Osteoblast (primary cell): Measurements from ENCODE around the gene AOAH. TPM values are rescaled to one million over a fixed set of nuclear protein-coding genes. Genes with fewer than 3 reads are reported as not detected.

Experiments
- DNase-seq: peaks from one replicate; pipeline ENCODE4 v3.0.0; 2011; ENCODE audit warnings: low spot score, mixed read lengths; ENCODE audit not compliant: insufficient read length; ENCODE audit errors: missing footprints
- H2AFZ ChIP-seq: 2 replicates; pipeline ENCODE4 v1.6.0; 2011; ENCODE audit warnings: mild to moderate bottlenecking, low read length
- H3K27ac ChIP-seq: 2 replicates; pipeline ENCODE4 v1.5.1; 2011; ENCODE audit warnings: mild to moderate bottlenecking, low read depth, low read length, moderate library complexity
- H3K27me3 ChIP-seq: 2 replicates; pipeline ENCODE4 v1.6.0; 2012; ENCODE audit warnings: mild to moderate bottlenecking, control low read depth, inconsistent platforms, low read length, moderate library complexity; ENCODE audit not compliant: insufficient read depth
- H3K36me3 ChIP-seq: 2 replicates; pipeline ENCODE4 v1.5.1; 2011; ENCODE audit warnings: mild to moderate bottlenecking, low read length, control low read depth, moderate library complexity; ENCODE audit not compliant: insufficient read depth
- H3K4me1 ChIP-seq: 2 replicates; pipeline ENCODE4 v1.5.1; 2011; ENCODE audit warnings: mild to moderate bottlenecking, low read length, control low read depth, moderate library complexity; ENCODE audit not compliant: insufficient read depth
- H3K4me2 ChIP-seq: 2 replicates; pipeline ENCODE4 v1.6.0; 2011; ENCODE audit warnings: mild to moderate bottlenecking, low read length; ENCODE audit not compliant: insufficient read depth
- H3K4me3 ChIP-seq: fragments of 200-600 bp; sonication (generic); 3 replicates; pipeline ENCODE4 v1.5.1; 2012; ENCODE audit warnings: mild to moderate bottlenecking, low read length, inconsistent platforms; ENCODE audit not compliant: insufficient read depth
- H3K79me2 ChIP-seq: 2 replicates; pipeline ENCODE4 v1.6.0; 2012; ENCODE audit warnings: mild to moderate bottlenecking, low read length, control low read depth, inconsistent platforms; ENCODE audit not compliant: insufficient read depth
- H3K9me3 ChIP-seq: 2 replicates; pipeline ENCODE4 v1.5.1; 2011; ENCODE audit warnings: low read depth, low read length, control low read depth
- H4K20me1 ChIP-seq: 2 replicates; pipeline ENCODE4 v1.6.0; 2012; ENCODE audit warnings: mild to moderate bottlenecking, low read length, control low read depth; ENCODE audit not compliant: insufficient read depth
- total RNA-seq: library from RNA; depleted of rRNA; stranded (reverse); fragments of >200 nt; gene quantifications from 2 replicates; pipeline ENCODE4 v1.2.3, GENCODE V29; 2012
- TF ChIP-seq, protein P1 (sequence below): IDR thresholded peaks from 2 replicates; pipeline ENCODE4 v1.5.1; 2011; ENCODE audit warnings: mild to moderate bottlenecking, low read depth, low read length, moderate library complexity; ENCODE audit errors: extremely low read depth

The AOAH gene
- total RNA-seq, 1 donor = under 0.01 TPM

DNA sequence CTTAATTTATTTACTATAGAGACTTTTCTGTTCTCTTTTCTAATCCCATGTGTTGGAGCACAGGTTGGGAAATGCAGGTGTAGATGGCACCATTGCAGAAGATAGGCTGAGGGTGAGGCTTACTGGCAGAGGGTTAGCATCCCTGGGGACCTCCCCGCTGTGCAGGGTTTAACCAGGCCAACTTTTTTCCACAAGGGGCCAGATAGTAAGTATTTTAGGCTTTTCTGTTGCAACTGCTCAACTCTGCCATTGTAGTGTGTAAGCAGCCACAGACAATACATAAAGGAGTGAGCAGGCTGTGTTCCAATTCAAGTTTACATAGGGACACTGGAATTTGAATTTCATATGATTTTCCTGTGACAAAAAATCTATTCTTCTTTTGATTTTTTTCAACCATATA is 34.6 kb upstream of the AOAH start:
- TF ChIP-seq, protein P1, sequence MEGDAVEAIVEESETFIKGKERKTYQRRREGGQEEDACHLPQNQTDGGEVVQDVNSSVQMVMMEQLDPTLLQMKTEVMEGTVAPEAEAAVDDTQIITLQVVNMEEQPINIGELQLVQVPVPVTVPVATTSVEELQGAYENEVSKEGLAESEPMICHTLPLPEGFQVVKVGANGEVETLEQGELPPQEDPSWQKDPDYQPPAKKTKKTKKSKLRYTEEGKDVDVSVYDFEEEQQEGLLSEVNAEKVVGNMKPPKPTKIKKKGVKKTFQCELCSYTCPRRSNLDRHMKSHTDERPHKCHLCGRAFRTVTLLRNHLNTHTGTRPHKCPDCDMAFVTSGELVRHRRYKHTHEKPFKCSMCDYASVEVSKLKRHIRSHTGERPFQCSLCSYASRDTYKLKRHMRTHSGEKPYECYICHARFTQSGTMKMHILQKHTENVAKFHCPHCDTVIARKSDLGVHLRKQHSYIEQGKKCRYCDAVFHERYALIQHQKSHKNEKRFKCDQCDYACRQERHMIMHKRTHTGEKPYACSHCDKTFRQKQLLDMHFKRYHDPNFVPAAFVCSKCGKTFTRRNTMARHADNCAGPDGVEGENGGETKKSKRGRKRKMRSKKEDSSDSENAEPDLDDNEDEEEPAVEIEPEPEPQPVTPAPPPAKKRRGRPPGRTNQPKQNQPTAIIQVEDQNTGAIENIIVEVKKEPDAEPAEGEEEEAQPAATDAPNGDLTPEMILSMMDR = no peak
- Histone ChIP-seq H2AFZ (no peak overlapping the region), H3K36me3 (no peaks in the 10 kb centered on the region)

GRCh38 chr7:36755484-36755883 is 31.2 kb upstream of the AOAH start:
- TF ChIP-seq, protein P1 = no peak
- Histone ChIP-seq H3K27ac (no peak overlapping the region), H3K4me3 (no peak overlapping the region)

More for the DNA sequence above, 34.6 kb upstream of the AOAH start:
- Histone ChIP-seq H3K27me3 (no peaks in the 10 kb centered on the region), H3K4me2 (no peak overlapping the region), H3K27ac (no peak overlapping the region), H3K9me3 (no peaks in the 10 kb centered on the region), H4K20me1 (no peaks in the 10 kb centered on the region), H3K4me1 (no peaks in the 10 kb centered on the region), H3K79me2 (no peaks in the 10 kb centered on the region), H3K4me3 (no peak overlapping the region)
- DNase-seq = no peak

DNA sequence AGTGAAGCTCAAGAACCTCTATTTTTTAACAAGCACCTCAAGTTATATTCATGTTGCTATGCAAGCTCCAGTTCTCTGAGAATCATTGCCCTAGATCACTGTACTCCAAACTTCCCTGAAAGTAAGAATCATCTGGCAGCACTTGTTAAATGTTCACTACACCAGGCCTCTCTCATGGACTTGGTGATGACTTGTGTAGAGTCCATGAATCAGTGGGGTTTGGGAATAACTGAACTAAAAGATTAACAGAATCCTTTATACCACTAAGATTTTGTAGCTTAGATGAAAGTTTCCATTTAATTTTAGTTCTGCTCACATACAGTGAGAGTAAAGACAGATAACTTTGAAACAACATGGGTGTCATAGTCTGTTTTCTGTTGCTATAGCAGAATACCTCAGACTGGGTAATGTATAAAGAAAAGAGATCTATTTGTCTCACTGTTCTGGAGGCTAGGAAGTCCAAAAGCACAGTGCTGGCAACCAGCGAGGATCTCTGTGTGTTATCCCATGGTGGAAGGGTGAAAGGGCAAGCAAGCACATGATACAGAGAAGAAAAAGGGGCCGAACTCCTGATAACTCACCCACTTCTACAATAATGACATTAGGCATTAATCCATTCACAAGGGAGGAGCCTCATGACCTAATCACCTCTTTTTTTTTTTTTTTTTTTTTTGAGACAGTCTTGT is 27.9 kb upstream of the AOAH start:
- Histone ChIP-seq H3K27me3 (no peaks in the 10 kb centered on the region), H2AFZ (no peak overlapping the region), H3K4me1 (no peaks in the 10 kb centered on the region), H4K20me1 (no peaks in the 10 kb centered on the region), H3K4me3 (no peak overlapping the region), H3K79me2 (no peaks in the 10 kb centered on the region), H3K36me3 (no peaks in the 10 kb centered on the region), H3K9me3 (no peaks in the 10 kb centered on the region), H3K4me2 (no peak overlapping the region), H3K27ac (no peak overlapping the region)
- TF ChIP-seq, protein P1 = no peak
- no peak for DNase-seq

More at GRCh38 chr7:36755484-36755883, 31.2 kb upstream of the AOAH start:
- no peak overlapping the region for H2AFZ ChIP-seq
- no peaks in the 10 kb centered on the region for H4K20me1 ChIP-seq
- H3K36me3 ChIP-seq = no peaks in the 10 kb centered on the region
- no peaks in the 10 kb centered on the region for H3K4me1 ChIP-seq
- no peak overlapping the region for H3K4me2 ChIP-seq
- H3K9me3 ChIP-seq = no peaks in the 10 kb centered on the region
- H3K79me2 ChIP-seq = no peaks in the 10 kb centered on the region
- DNase-seq = no peak
- no peaks in the 10 kb centered on the region for H3K27me3 ChIP-seq

- TF ChIP-seq, protein P1 = no peak
- Histone ChIP-seq H3K9me3 (no peaks in the 10 kb centered on the region), H2AFZ (no peak overlapping the region), H4K20me1 (no peaks in the 10 kb centered on the region), H3K4me1 (no peaks in the 10 kb centered on the region), H3K4me3 (no peak overlapping the region), H3K4me2 (no peak overlapping the region), H3K79me2 (no peaks in the 10 kb centered on the region), H3K36me3 (no peaks in the 10 kb centered on the region), H3K27ac (no peak overlapping the region), H3K27me3 (no peaks in the 10 kb centered on the region)
- DNase-seq = no peak
Measured at GRCh38 chr7:36750451-36750850, 26.2 kb upstream of the AOAH start.
